HFF-Myc (cell line): ENCODE data around the gene PLD4.
"Not testable (repeated sequence)": the region's sequence is repeated elsewhere in the genome, so short reads cannot be mapped to it uniquely, and the experiment has no call there.

Source experiments
- DNase-seq: peaks from one replicate; pipeline ENCODE4 v3.0.0-alpha.2; 2011; ENCODE audit warnings: low read depth; ENCODE audit errors: extremely low read depth
- H3K4me3 ChIP-seq: replicated peaks from 2 replicates; pipeline ENCODE4 v1.5.1; 2011; ENCODE audit warnings: low read depth, mild to moderate bottlenecking, control low read depth, low read length
- CTCF ChIP-seq: IDR thresholded peaks from 2 replicates; pipeline ENCODE4 v1.5.1; 2012; ENCODE audit warnings: mild to moderate bottlenecking, low read depth, low read length, control low read depth; ENCODE audit errors: missing control alignments

PLD4 gene

GRCh38 chr14:104882991-104883660, 41.6 kb upstream of the PLD4 start:
- no peak overlapping the region for H3K4me3 ChIP-seq
- no peak for TF ChIP-seq CTCF
- no peak for DNase-seq

GRCh38 chr14:104883681-104884361, 40.9 kb upstream of the PLD4 start:
- no peak for DNase-seq
- no peak for TF ChIP-seq CTCF
- H3K4me3 ChIP-seq: no peak overlapping the region

GRCh38 chr14:104884381-104884780, 40.3 kb upstream of the PLD4 start:
- not testable (repeated sequence) for H3K4me3 ChIP-seq, DNase-seq

- TF ChIP-seq CTCF: no peak
- DNase-seq: no peak
- H3K4me3 ChIP-seq: no peak overlapping the region
Measured at GRCh38 chr14:104885031-104885972, 39.4 kb upstream of the PLD4 start.

GRCh38 chr14:104885973-104886689, 38.5 kb upstream of the PLD4 start:
- no peak for TF ChIP-seq CTCF
- DNase-seq: no peak
- no peak overlapping the region for H3K4me3 ChIP-seq

- TF ChIP-seq CTCF: no peak
- no peak for DNase-seq
- H3K4me3 ChIP-seq: no peak overlapping the region
Measured at GRCh38 chr14:104886690-104887622, 37.7 kb upstream of the PLD4 start.
